BE2C (cell line): ENCODE results near the gene UBE2D2.

Source experiments
- DNase-seq: peaks from one replicate; pipeline ENCODE4 v3.0.0-alpha.2; 2020
- H3K27me3 ChIP-seq: fragments of 250-450 bp; sonication (Bioruptor Pico); 2 replicates; pipeline ENCODE4 v1.5.1; 2020; ENCODE audit warnings: mild to moderate bottlenecking
- H3K36me3 ChIP-seq: fragments of 250-450 bp; sonication (Bioruptor Pico); 2 replicates; pipeline ENCODE4 v1.5.1; 2020; ENCODE audit warnings: mild to moderate bottlenecking
- H3K4me1 ChIP-seq: fragments of 250-450 bp; sonication (Bioruptor Pico); 2 replicates; pipeline ENCODE4 v1.5.1; 2020
- H3K4me3 ChIP-seq: 2 replicates; pipeline ENCODE4 v1.5.1; 2011; ENCODE audit warnings: low read depth, low read length
- H3K9me3 ChIP-seq: fragments of 250-450 bp; sonication (Bioruptor Pico); 2 replicates; pipeline ENCODE4 v1.5.1; 2020
- TF ChIP-seq, protein P1 (sequence below): IDR thresholded peaks from 2 replicates; pipeline ENCODE4 v1.5.1; 2012; ENCODE audit warnings: mild to moderate bottlenecking, low read depth, low read length

Gene UBE2D2

DNA sequence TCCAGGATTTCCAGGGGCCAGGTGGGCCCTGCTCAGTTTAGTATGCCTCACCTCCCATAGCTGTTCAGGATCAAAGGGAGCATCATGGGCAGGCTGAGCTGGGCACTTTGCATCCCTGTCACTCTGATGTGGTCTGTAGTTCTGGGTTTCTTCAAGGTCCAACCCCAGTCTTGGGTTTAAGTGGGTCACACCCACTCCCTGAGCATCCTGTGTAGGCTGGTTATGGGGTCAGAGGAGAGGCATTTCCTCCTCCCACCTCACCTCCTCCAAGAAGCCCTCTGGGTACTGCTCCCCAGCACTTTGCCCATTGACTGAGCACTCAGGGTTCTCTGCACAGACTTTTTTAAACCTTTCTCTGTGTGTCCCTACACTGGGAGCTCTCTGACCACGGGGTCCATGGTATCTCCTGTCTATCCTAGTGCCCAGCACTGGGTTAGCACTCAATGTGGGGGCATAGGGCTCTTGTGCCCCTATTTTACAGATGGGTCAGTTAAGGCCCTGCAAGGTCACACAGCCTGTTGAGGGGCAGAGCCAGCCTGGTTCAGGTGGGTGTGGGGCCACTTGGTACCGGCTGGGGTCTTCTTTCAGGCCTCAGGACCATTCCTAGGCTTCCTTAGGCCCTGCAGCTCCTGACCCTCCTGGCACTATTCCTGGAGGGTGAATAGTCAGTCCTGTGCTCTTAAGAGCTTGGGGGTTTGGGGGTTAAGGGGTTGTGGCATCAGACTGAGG lies 106.0 kb downstream of the UBE2D2 start:
- H3K27me3 ChIP-seq, result no peaks in the 10 kb centered on the region
- TF ChIP-seq, protein P1, sequence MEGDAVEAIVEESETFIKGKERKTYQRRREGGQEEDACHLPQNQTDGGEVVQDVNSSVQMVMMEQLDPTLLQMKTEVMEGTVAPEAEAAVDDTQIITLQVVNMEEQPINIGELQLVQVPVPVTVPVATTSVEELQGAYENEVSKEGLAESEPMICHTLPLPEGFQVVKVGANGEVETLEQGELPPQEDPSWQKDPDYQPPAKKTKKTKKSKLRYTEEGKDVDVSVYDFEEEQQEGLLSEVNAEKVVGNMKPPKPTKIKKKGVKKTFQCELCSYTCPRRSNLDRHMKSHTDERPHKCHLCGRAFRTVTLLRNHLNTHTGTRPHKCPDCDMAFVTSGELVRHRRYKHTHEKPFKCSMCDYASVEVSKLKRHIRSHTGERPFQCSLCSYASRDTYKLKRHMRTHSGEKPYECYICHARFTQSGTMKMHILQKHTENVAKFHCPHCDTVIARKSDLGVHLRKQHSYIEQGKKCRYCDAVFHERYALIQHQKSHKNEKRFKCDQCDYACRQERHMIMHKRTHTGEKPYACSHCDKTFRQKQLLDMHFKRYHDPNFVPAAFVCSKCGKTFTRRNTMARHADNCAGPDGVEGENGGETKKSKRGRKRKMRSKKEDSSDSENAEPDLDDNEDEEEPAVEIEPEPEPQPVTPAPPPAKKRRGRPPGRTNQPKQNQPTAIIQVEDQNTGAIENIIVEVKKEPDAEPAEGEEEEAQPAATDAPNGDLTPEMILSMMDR, result no peak
- H3K4me1 ChIP-seq, result peaks cover 73% of the 10 kb centered on the region
- H3K9me3 ChIP-seq, result no peaks in the 10 kb centered on the region
- peaks cover 7% of the 10 kb centered on the region; the same call in 1 of the 2 replicates for H3K36me3 ChIP-seq
- DNase-seq, result no peak
- no peak overlapping the region for H3K4me3 ChIP-seq

DNA sequence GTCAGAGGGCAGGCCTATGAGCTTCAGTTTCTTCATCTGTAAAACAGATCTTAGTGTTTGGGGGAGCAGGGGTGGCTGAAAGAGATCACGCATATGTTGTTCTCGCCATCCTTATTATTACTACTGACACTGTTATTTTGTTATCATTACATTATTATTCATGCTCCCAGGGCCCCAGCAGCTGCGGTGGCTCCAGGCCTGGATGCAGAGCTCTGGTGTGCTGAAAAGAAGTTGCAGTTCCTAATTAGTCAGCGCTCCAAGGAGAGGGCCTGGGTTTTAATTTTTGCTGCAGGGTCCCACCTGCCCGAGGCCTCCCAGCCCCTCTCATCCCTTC lies 106.6 kb downstream of the UBE2D2 start:
- peak overlapping the region; percentile 39 for H3K4me3 ChIP-seq
- peak; percentile 63 for DNase-seq
- H3K36me3 ChIP-seq, result peaks cover 7% of the 10 kb centered on the region; the same call in 1 of the 2 replicates
- TF ChIP-seq, protein P1, result no peak
- no peaks in the 10 kb centered on the region for H3K9me3 ChIP-seq
- H3K4me1 ChIP-seq, result peaks cover 76% of the 10 kb centered on the region
- no peaks in the 10 kb centered on the region for H3K27me3 ChIP-seq

DNA sequence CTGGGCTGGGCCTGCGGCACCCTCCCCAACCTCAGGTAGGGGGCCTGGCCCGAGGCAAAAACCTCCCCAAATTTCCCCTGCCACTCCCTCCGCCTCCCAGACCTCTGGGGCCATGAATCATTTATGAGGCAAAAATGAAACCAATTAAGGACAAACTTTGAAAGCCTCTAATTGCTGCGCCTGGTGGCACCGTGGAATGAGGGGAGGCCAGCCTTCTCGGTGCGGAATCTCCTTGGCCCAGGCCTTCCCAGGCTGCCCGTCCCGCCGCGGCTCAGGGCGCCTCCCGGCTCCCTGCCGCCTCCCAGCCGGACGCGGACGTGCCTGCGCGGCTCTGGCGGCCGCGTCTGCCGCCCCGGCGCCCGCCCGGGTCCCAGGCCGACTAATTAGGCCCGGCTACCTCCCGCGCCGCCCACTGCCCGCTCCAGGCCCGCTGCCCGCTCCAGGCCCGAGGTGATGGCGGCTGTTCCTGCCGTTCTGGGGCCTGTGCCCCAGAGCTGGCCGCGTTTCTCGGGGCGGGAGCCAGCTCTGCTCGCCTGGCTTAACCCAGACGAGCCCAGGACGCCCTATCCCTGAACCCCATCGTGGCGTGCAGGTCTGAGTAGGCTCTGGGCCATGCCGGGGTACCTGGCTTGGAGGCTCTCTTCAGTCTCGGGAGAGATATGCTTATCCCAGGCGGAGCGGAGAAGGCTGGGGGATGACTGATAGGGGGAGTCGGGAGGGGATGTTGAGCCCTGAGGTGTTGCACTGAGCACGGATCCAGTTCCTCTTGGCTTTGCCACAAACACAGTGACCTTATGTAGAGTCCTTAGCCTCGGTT lies 107.1 kb downstream of the UBE2D2 start:
- Histone ChIP-seq H3K27me3 (no peaks in the 10 kb centered on the region), H3K4me3 (peak overlapping the region; percentile 48), H3K4me1 (peaks cover 76% of the 10 kb centered on the region), H3K9me3 (no peaks in the 10 kb centered on the region), H3K36me3 (peaks cover 7% of the 10 kb centered on the region; the same call in 1 of the 2 replicates)
- TF ChIP-seq, protein P1, result no peak
- peak; percentile 82 for DNase-seq

DNA sequence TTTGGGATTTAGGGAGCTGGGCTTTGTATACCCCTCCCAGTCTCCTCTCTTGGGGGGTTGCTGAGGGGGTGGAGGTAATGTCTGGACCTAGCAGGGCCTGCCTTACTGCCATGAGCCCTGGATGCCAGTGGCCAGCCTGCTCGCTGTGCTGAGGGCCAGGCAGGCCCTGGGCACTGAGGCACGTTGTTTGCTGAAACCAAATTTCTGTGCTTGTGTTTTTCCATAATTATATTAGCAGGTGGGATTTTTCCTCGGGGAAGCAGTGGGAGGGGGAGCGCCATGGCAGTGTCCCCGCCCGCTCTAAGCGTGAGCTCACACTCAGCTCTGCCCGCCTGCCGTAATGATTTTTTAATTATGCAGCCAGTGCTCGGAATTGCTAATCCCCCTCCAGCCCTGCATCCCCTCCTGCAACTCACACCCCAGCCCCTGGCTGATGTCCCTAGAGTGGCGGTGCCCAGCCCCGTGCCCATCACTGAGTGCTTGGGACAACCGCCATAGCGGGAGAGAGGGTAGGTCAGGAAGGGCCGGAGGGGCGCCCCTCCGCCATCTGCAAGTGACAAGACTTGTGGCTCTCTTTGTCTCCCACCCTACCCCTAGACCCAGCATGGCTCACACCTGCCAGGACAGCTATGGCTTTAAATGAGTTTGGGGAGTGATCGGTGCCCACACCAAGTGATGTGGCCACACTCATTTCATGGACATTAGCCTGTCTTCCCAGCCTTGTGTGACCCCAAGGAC lies 108.0 kb downstream of the UBE2D2 start:
- H3K4me1 ChIP-seq, result peaks cover 74% of the 10 kb centered on the region
- H3K36me3 ChIP-seq, result peaks cover 7% of the 10 kb centered on the region; the same call in 1 of the 2 replicates
- TF ChIP-seq, protein P1, result no peak
- DNase-seq, result no peak
- H3K27me3 ChIP-seq, result no peaks in the 10 kb centered on the region
- H3K9me3 ChIP-seq, result no peaks in the 10 kb centered on the region
- peak overlapping the region; percentile 48 for H3K4me3 ChIP-seq

DNA sequence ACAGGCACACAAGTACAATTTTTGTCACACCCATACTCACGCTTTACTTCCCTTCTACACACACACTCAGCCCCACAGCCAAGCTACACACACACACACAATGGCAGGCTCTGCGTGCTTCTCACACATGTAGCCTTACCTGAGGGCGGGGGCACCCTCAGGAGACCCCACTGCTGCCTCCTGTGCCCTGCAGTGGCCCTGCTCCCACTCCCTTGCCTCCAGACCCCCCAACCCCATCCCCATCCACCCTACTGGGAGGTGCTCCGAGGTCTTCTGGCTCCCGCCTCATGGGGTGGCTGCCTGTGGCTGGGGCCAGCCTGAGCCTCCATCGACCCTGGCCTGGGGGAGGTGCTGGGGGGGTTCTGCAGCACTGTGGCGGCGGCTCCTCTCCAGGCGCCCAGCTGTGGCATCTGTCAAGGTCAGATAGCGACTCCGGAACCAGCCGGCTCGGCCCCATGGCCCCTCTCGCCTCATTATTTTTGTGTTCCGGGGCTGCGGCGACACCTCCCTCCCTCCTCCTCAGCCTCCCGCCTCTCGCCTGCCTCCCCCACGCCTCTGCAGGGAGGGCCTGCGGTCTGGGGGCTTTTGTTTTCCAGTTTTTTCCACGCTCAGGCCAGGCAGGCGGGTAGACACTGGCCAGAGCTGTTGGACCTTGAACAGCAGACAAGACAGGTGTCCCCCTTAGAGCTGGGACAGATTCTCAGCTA lies 108.7 kb downstream of the UBE2D2 start:
- TF ChIP-seq, protein P1, result no peak
- DNase-seq, result peak; percentile 79
- Histone ChIP-seq H3K4me3 (peak overlapping the region; percentile 48), H3K27me3 (no peaks in the 10 kb centered on the region), H3K9me3 (no peaks in the 10 kb centered on the region), H3K4me1 (peaks cover 72% of the 10 kb centered on the region), H3K36me3 (peaks cover 2% of the 10 kb centered on the region; the same call in 1 of the 2 replicates)
